Measurements from ENCODE around the gene MARVELD3. TPM values are rescaled to one million over a fixed set of nuclear protein-coding genes. Genes with fewer than 3 reads are reported as not detected.

Gene MARVELD3
- total and polyA plus RNA-seq, 3 donors from 2014 or later, result 1.3 to 1.6 (median 1.4) TPM

GRCh38 chr16:71666928-71667707 lies 41.1 kb downstream of the MARVELD3 start:
- TF ChIP-seq, protein P1, sequence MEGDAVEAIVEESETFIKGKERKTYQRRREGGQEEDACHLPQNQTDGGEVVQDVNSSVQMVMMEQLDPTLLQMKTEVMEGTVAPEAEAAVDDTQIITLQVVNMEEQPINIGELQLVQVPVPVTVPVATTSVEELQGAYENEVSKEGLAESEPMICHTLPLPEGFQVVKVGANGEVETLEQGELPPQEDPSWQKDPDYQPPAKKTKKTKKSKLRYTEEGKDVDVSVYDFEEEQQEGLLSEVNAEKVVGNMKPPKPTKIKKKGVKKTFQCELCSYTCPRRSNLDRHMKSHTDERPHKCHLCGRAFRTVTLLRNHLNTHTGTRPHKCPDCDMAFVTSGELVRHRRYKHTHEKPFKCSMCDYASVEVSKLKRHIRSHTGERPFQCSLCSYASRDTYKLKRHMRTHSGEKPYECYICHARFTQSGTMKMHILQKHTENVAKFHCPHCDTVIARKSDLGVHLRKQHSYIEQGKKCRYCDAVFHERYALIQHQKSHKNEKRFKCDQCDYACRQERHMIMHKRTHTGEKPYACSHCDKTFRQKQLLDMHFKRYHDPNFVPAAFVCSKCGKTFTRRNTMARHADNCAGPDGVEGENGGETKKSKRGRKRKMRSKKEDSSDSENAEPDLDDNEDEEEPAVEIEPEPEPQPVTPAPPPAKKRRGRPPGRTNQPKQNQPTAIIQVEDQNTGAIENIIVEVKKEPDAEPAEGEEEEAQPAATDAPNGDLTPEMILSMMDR (IDR thresholded peaks at IDR 0.05), result no peak
- TF ChIP-seq POLR2A (IDR thresholded peaks at IDR 0.05), result no peak
- intact Hi-C loops (cut with DNase I; ENCODE audit: low total_unique reads), result no loop called here
- Histone ChIP-seq H3K27me3 (no peaks in the 10 kb centered on the region), H3K9me3 (no peaks in the 10 kb centered on the region), H3K27ac (no peak overlapping the region), H3K4me1 (no peaks in the 10 kb centered on the region), H3K4me3 (no peak overlapping the region), H3K36me3 (ENCODE audit: low read depth, missing control alignments) (no peaks in the 10 kb centered on the region)
- 67 to 78% methylated on average over 4 of the region's 4 CpGs for WGBS, 2 donors
- no peak for DNase-seq

- Histone ChIP-seq H3K9me3 (no peaks in the 10 kb centered on the region), H3K36me3 (ENCODE audit: low read depth, missing control alignments) (no peaks in the 10 kb centered on the region), H3K27ac (no peak overlapping the region), H3K27me3 (no peaks in the 10 kb centered on the region), H3K4me3 (no peak overlapping the region), H3K4me1 (no peaks in the 10 kb centered on the region)
- TF ChIP-seq, protein P1 (IDR thresholded peaks at IDR 0.05), result no peak
- TF ChIP-seq POLR2A (IDR thresholded peaks at IDR 0.05), result no peak
- WGBS, 2 donors, result 71 to 85% methylated on average over 6 of the region's 6 CpGs
- DNase-seq, result no peak
- intact Hi-C loops (cut with DNase I; ENCODE audit: low total_unique reads), result no loop called here
These were observed 44.0 kb downstream of the MARVELD3 start for GRCh38 chr16:71669926-71670536.

DNA sequence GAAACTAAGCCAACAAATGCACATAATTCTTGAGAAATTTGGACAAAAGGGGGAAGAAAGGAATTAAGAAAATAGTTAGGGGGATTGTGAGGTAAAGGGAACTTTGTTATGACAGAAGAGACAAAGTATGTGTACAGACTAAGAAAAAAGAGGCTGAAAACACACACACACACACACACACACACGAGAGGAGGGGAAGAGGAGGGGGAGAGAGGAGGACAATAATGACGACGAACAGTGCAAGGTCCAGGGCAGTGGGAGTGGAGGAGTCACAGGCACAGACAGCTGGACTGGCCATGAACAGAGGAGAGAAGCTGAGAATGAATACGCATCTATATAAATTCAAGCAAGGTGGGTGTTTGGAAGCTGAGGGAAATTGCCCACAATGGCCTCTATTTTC lies 44.6 kb downstream of the MARVELD3 start:
- no peak overlapping the region for H3K27ac ChIP-seq
- H3K4me3 ChIP-seq, result no peak overlapping the region
- H3K27me3 ChIP-seq, result no peaks in the 10 kb centered on the region
- no peaks in the 10 kb centered on the region for H3K9me3 ChIP-seq
- no peaks in the 10 kb centered on the region for H3K4me1 ChIP-seq
- H3K36me3 ChIP-seq (ENCODE audit: low read depth, missing control alignments), result no peaks in the 10 kb centered on the region
- 49 to 68% methylated on average over 4 of the region's 4 CpGs for WGBS, 2 donors
- no peak for TF ChIP-seq POLR2A (IDR thresholded peaks at IDR 0.05)
- TF ChIP-seq, protein P1 (IDR thresholded peaks at IDR 0.05), result no peak
- no peak for DNase-seq
- intact Hi-C loops (cut with DNase I; ENCODE audit: low total_unique reads), result no loop called here

DNA sequence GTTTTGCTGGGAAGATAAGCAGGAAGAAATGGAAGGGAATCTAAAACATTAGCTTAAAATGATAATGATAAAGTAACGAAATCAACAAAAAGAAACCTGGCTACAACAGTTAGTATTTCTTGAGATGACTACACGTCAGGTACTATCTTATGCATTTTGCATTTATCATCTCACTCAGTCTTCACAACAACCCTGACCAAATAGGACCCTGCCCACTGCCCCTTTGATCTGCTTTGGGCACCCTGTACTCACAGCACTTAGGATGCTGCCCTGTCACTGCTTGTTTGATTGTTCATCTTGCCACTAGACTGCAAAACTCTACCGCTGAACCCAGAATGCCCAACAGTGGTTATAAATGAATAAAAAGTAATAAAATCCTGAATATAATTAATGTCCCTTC lies 45.2 kb downstream of the MARVELD3 start:
- Histone ChIP-seq H3K36me3 (ENCODE audit: low read depth, missing control alignments) (no peaks in the 10 kb centered on the region), H3K4me3 (no peak overlapping the region), H3K9me3 (no peaks in the 10 kb centered on the region), H3K27ac (no peak overlapping the region), H3K27me3 (no peaks in the 10 kb centered on the region), H3K4me1 (no peaks in the 10 kb centered on the region)
- no peak for DNase-seq
- 89 to 91% methylated on average over 3 of the region's 3 CpGs for WGBS, 2 donors
- intact Hi-C loops (cut with DNase I; ENCODE audit: low total_unique reads), result no loop called here
- TF ChIP-seq, protein P1 (IDR thresholded peaks at IDR 0.05), result no peak
- no peak for TF ChIP-seq POLR2A (IDR thresholded peaks at IDR 0.05)
